PC-3 (cell line): ENCODE results near the gene CD22. TPM values are rescaled to one million over a fixed set of nuclear protein-coding genes. Genes with fewer than 3 reads are reported as not detected.

Experiments
- ATAC-seq: fragments of 200-7000 bp; cut with Tn5 transposase; 2 replicates; pipeline ENCODE4 v1.9.1; 2020; ENCODE audit warnings: mild to moderate bottlenecking, moderate library complexity
- BruUV-seq: library from RNA; stranded (reverse); fragments of 400-500 nt; replicated peaks from 2 replicates; lab custom pipeline; 2021; lab: Mats Ljungman, UMichigan
- CTCF ChIA-PET: fragments of 300-600 bp; sonication (Branson Sonifier 250); formaldehyde crosslinking; loops from one replicate; lab custom pipeline; 2022; ENCODE audit warnings: antibody characterized with exemption; lab: Charles Lee
- POLR2A ChIA-PET: fragments of 300-600 bp; sonication (Branson Sonifier 250); formaldehyde crosslinking; loops from one replicate; lab custom pipeline; 2022; ENCODE audit warnings: antibody characterized with exemption; ENCODE audit not compliant: unreplicated experiment; lab: Charles Lee
- DNase-seq: peaks from one replicate; pipeline ENCODE4 v3.0.0-alpha.2; 2015
- H2AFZ ChIP-seq: fragments of 300-600 bp; sonication (generic); 2 replicates; pipeline ENCODE4 v1.6.0; 2016; ENCODE audit warnings: antibody characterized with exemption, low read length
- H3F3A ChIP-seq: fragments of 300-600 bp; sonication (generic); one replicate; pipeline ENCODE4 v1.6.0; 2017; ENCODE audit warnings: antibody characterized with exemption, low read length, control low read depth, mild to moderate bottlenecking; ENCODE audit not compliant: unreplicated experiment
- H3K27ac ChIP-seq: fragments of 300-600 bp; sonication (generic); 2 replicates; pipeline ENCODE4 v1.5.1; 2016; ENCODE audit warnings: mild to moderate bottlenecking, low read length
- H3K27me3 ChIP-seq: fragments of 300-600 bp; sonication (generic); 2 replicates; pipeline ENCODE4 v1.6.1; 2016; ENCODE audit warnings: low read length, mixed read lengths
- H3K36me3 ChIP-seq: fragments of 300-600 bp; sonication (generic); 2 replicates; pipeline ENCODE4 v1.6.1; 2016; ENCODE audit warnings: low read depth, mixed run types, low read length, mixed read lengths
- H3K4me1 ChIP-seq: fragments of 300-600 bp; sonication (generic); 2 replicates; pipeline ENCODE4 v1.5.1; 2016; ENCODE audit warnings: low read length; ENCODE audit not compliant: insufficient read depth
- H3K4me2 ChIP-seq: fragments of 300-600 bp; sonication (generic); 2 replicates; pipeline ENCODE4 v1.6.0; 2016; ENCODE audit warnings: low read length
- H3K4me3 ChIP-seq: fragments of 300-600 bp; sonication (generic); 2 replicates; pipeline ENCODE4 v1.5.1; 2016; ENCODE audit warnings: mild to moderate bottlenecking, low read length, mixed read lengths
- H3K79me2 ChIP-seq: fragments of 300-600 bp; sonication (generic); 2 replicates; pipeline ENCODE4 v1.6.1; 2017; ENCODE audit warnings: low read length, mixed read lengths
- H3K9ac ChIP-seq: fragments of 300-600 bp; sonication (generic); 2 replicates; pipeline ENCODE4 v1.6.0; 2016; ENCODE audit warnings: mild to moderate bottlenecking, low read length
- H3K9me2 ChIP-seq: fragments of 300-600 bp; sonication (generic); replicated peaks from 2 replicates; pipeline ENCODE4 v1.6.1; 2016; ENCODE audit warnings: mixed run types, low read length, mixed read lengths
- H3K9me3 ChIP-seq: fragments of 300-600 bp; sonication (generic); 2 replicates; pipeline ENCODE4 v1.6.1; 2016; ENCODE audit warnings: low read length, mixed read lengths
- H4K20me1 ChIP-seq: fragments of 300-600 bp; sonication (generic); 2 replicates; pipeline ENCODE4 v1.6.1; 2016; ENCODE audit warnings: low read length, mixed read lengths
- EZH2 ChIP-seq: fragments of 300-600 bp; sonication (generic); IDR thresholded peaks from one replicate; pipeline ENCODE4 v1.6.1; 2017; ENCODE audit warnings: antibody characterized with exemption, mild to moderate bottlenecking, low read length; ENCODE audit not compliant: unreplicated experiment
- EZH2phosphoT487 ChIP-seq: fragments of 300-600 bp; sonication (generic); IDR thresholded peaks from 2 replicates; pipeline ENCODE4 v1.6.1; 2018; ENCODE audit warnings: mild to moderate bottlenecking, antibody characterized with exemption, low read length, borderline replicate concordance
- intact Hi-C: fragments of 100-400 bp; cut with micrococcal nuclease; formaldehyde crosslinking; loops from 2 replicates; pipeline ENCODE4 v1.9.0; 2023
- total RNA-seq: library from RNA; depleted of rRNA; stranded (reverse); fragments of >200 nt; gene quantifications from 2 replicates; pipeline ENCODE4 v1.2.3, GENCODE V29; 2014
- TF ChIP-seq, protein P1 (sequence below): fragments of 300-600 bp; sonication (generic); conservative IDR thresholded peaks from 2 replicates; pipeline ENCODE4 v1.5.1; 2017; ENCODE audit warnings: antibody characterized with exemption, low read depth, mild to moderate bottlenecking, low read length

CD22 gene
- total RNA-seq, 1 experiment from 2014 or later = 0.07 TPM

DNA sequence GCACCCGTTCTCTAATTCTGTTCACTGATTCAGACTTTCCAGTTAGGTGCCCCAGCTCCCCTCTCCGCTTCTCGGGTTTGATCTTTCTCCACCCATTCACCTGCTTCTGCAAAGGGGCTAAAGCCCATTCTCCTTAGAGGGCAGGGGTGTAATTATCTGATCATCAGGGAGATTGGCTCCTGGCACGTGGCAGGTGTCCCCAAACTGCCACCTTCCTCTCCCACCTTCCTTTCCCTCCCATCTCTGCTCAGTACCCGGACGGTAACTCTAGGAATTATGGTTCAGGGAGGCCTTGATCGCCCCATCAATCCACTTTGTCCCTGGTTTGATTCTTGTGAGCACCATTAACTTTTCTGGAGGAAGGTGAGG, 18.9 kb downstream of the CD22 start:
- Histone ChIP-seq H3K9me2 (no peaks in the 10 kb centered on the region), H4K20me1 (no peaks in the 10 kb centered on the region), H3K4me2 (no peak overlapping the region), H3K79me2 (no peaks in the 10 kb centered on the region), H3K36me3 (no peaks in the 10 kb centered on the region; the same call in 1 of the 2 replicates), H3K4me1 (no peaks in the 10 kb centered on the region), H3K9me3 (no peaks in the 10 kb centered on the region), H3K27me3 (peaks cover 21% of the 10 kb centered on the region; the same call in 1 of the 2 replicates), H3K27ac (no peak overlapping the region), H3F3A (no peaks in the 10 kb centered on the region), H3K9ac (no peak overlapping the region), H2AFZ (no peak overlapping the region), H3K4me3 (no peak overlapping the region)
- TF ChIP-seq EZH2 (no peak), EZH2phosphoT487 (no peak)
- TF ChIP-seq, protein P1, sequence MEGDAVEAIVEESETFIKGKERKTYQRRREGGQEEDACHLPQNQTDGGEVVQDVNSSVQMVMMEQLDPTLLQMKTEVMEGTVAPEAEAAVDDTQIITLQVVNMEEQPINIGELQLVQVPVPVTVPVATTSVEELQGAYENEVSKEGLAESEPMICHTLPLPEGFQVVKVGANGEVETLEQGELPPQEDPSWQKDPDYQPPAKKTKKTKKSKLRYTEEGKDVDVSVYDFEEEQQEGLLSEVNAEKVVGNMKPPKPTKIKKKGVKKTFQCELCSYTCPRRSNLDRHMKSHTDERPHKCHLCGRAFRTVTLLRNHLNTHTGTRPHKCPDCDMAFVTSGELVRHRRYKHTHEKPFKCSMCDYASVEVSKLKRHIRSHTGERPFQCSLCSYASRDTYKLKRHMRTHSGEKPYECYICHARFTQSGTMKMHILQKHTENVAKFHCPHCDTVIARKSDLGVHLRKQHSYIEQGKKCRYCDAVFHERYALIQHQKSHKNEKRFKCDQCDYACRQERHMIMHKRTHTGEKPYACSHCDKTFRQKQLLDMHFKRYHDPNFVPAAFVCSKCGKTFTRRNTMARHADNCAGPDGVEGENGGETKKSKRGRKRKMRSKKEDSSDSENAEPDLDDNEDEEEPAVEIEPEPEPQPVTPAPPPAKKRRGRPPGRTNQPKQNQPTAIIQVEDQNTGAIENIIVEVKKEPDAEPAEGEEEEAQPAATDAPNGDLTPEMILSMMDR = no peak
- ChIA-PET POLR2A (no interaction called here), CTCF (no interaction called here)
- no TSS peak for BruUV-seq
- no peak for DNase-seq
- no peak for ATAC-seq
- intact Hi-C loops = no loop called here

DNA sequence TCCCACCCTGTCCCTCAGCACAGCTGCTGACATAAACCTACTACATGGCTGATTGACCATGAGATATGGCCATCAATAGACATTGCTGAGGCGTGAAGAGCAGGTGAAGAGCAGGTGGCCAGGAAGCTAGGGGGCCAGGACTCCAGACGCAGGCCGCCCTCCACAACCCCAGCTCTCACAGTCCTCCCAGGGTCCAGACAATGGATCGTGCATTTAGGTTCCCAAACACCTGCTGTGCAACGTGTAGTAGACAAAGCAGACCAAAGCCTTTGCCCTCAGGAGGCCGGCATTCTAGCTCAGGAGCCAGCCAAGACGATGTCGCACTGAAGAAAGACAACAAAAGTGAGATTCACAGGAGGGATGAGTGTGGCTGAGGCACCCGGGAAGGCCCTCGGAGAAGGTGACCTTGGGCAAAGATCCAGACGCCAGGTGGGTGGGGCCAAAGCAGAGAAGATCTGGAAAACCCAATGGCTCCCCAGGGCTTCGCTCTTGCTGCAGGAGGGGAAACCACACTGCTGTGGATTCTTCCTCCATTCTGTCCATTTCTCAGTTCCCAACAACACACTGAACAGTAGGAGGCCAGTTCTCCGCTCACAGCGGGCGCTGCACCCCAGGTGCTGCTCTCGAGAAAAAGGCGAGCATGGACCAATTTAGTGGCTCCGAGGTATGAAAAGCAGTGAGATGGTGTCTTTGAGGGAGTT, 20.1 kb downstream of the CD22 start:
- Histone ChIP-seq H3K4me2 (no peak overlapping the region), H3K79me2 (no peaks in the 10 kb centered on the region), H3K27ac (no peak overlapping the region), H3K9ac (no peak overlapping the region), H3K9me3 (no peaks in the 10 kb centered on the region), H3K4me3 (no peak overlapping the region), H4K20me1 (no peaks in the 10 kb centered on the region), H3K4me1 (no peaks in the 10 kb centered on the region), H3K27me3 (peaks cover 25% of the 10 kb centered on the region; the same call in 1 of the 2 replicates), H3K9me2 (no peaks in the 10 kb centered on the region), H3F3A (no peaks in the 10 kb centered on the region), H3K36me3 (no peaks in the 10 kb centered on the region; the same call in 1 of the 2 replicates), H2AFZ (no peak overlapping the region)
- BruUV-seq = no TSS peak
- TF ChIP-seq EZH2 = no peak
- TF ChIP-seq, protein P1 = no peak
- ATAC-seq (no peak), DNase-seq (no peak)
- intact Hi-C loops = no loop called here
- ChIA-PET CTCF (no interaction called here), POLR2A (no interaction called here)
